Suppressor macrophage (primary cell): Measurements from ENCODE around the gene MRPS23.
A peak's percentile ranks its signal among the peaks of the same experiment; 100 is the strongest.

Source experiments
- DNase-seq, 4 experiments: peaks; one replicate each; pipeline ENCODE4 v3.0.0-alpha.2; 2020 to 2022

Gene MRPS23

DNA sequence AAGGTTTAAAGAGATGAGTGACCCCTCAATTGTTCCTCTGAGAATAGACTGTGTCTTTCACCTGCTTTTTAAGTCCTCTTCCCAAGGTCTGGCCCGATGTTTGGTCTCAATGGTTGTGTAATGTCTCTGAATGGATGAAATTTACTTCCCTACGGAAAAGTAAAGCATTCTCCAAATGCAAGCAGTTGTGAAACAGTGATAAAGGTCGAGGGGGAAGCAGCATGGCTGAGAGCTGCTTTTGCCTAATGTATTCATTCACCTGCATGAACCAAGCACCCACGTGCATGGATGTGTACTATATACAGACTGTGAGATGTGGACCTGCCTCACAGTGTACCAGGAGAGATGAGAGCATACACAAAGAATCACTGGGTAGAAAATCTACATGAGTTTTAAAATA is 11.4 kb downstream of the MRPS23 start:
- DNase-seq: no peak

DNA sequence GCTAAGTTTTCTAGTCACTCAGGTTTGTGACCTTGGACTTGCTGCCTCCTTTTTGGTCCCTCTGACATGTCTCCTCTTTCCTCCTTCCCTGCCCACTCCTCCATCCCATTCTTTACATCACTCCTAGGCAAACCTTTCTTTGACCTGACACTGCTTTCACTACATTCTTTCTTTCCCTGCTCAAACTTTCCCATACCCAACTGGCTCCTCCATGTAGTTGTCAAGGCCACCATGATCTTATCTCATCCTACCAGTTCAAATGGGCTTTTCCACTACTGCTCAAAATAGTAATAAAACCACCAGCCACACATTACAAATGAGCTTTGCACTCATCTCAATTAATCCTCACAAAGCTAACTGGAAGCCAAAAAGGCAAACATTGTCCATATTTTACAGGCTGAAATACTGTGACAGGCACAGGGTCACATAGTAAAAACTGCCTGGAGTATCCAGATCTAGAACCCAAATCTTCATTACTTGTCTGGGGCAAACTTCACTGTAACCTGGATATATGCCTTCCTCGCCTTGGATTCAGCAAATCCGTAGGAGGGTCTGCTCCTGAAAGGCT is 14.4 kb downstream of the MRPS23 start:
- no peak for DNase-seq

DNA sequence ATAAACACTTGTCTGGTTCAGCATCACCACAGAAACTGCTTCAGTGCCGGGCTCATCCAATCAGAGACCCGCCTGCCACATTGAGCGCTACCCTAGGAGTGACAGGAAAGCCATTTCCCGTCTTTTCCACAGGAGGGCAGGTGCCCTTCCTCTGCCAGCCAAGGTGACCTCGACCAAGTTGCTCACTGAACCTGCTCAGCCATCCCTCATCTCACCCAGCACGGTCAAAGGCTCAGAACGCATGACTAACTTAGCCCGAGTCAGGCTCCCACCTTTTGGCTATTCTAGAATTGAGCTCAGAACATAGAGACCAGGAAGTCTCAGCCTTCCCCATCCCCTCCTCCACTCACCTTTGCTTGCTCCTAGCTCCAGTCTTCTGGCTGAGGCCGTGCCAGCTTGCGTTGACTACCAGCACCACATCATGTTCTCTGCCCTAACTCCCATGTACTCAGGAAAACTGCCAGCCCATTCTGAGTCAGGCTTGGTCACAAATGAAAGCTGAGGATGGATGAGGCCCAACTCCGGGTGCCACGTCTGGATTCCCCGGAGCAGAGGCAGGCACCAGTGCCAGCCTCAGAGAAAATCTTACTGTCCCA is 15.6 kb downstream of the MRPS23 start:
- DNase-seq: no peak

DNA sequence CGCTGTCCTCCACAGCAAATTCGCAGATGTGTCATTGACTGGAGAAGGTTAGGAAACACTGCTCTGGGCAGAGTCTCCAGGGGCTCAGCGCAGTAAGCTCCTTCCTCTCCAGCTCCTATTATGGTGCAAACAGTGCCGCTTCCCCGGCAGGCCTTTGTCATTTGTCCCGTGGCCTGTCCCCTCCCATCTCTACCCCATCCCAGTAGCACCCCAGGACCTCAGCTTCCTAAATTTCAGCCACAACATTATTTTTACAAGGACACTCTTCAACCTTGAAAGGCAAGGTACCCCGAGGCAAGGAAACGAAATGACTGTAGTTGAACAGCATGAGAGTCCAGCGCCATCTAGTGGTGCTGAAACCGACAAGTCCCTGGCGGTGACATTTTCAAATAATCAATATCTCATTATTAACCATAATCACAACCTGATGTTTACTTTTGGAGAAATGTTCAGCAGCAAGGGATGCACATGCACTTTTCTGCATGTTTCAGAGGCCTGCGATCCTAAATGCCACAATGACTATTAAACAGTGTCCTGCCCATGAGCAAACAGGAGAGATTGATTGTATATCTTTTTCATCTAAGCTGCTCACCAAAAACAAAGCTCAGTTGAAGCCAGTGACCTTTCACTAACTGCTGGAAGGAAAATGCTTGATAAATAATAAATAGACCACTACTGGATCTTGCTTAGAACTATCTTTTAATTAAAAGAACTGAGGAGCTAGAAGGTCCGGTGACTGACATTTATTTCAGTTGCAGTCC is 16.5 kb downstream of the MRPS23 start:
- DNase-seq: peak; percentile 80 to 90 (median 88)

GRCh38 chr17:57832314-57833178 is 17.3 kb downstream of the MRPS23 start:
- peak; percentile 45 to 81 (median 72) for DNase-seq

DNA sequence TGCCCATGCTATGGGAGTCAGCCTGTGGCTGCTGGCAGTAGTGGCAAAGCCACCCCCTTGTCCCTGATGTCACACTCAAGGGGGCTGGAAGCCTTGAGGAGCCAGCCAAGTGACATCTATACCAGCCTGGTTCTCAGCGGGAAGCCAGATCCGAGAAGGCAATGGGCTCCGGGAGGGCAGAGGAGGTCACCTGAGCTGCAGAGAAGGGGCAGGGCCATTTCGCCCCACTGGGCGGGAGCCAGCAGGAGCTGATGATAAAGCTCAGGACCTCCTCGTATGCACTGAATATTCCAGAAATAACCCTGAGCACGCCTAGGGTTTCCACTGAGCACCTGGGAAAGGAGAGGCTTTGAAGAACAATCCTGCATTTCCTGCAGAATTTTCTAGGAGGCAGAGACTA is 19.0 kb downstream of the MRPS23 start:
- no peak for DNase-seq

GRCh38 chr17:57823469-57824401 is 26.1 kb downstream of the MRPS23 start:
- peak in 1 of 4 experiments; percentile 27 for DNase-seq

- no peak for DNase-seq
Measured at GRCh38 chr17:57819867-57820266, 30.0 kb downstream of the MRPS23 start.

GRCh38 chr17:57819285-57819684 is 30.6 kb downstream of the MRPS23 start:
- DNase-seq: peak in 3 of 4 experiments; percentile 17 to 27 (median 26)

DNA sequence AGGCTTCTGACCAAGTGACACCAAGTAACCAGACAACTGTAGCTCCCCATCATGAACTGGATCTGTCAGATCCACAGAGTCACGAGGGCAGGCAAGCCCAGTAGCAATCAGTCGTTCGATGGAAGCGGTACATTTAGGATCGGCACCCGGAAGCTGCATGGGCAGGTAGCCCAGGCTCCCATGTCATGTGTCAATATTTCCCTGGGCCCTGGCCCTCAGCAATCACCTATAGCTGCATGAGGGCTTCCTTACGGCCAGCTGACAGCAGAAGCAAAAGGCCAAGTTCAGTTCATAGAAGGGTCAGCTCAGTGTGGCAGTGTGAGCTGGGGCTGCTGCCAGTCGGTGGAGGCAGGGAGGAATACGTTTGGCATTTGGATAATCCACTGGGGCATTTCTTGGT is 31.8 kb downstream of the MRPS23 start:
- no peak for DNase-seq

DNA sequence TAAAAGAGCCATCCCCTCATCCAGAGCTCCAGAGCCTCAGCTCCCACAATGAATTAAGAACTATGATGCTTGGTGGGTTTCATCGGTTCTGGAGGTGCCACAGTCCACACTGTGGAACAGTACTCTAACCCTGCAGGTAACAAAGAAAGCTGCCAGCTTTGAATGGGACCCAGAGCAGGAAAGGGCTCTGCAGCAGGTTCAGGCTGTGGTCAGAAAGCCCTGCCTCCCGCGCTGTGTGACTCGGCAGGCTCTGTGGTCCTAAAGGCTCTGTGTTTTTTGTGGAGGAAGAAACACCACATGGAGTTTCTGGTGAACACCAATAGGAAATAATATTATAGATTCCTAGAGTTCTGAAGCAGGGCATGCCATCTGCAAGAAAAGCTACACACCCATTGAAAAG is 32.5 kb downstream of the MRPS23 start:
- no peak for DNase-seq

- DNase-seq: no peak
Measured at GRCh38 chr17:57814421-57814820, 35.4 kb downstream of the MRPS23 start.

GRCh38 chr17:57811638-57812280 is 38.1 kb downstream of the MRPS23 start:
- no peak for DNase-seq

DNA sequence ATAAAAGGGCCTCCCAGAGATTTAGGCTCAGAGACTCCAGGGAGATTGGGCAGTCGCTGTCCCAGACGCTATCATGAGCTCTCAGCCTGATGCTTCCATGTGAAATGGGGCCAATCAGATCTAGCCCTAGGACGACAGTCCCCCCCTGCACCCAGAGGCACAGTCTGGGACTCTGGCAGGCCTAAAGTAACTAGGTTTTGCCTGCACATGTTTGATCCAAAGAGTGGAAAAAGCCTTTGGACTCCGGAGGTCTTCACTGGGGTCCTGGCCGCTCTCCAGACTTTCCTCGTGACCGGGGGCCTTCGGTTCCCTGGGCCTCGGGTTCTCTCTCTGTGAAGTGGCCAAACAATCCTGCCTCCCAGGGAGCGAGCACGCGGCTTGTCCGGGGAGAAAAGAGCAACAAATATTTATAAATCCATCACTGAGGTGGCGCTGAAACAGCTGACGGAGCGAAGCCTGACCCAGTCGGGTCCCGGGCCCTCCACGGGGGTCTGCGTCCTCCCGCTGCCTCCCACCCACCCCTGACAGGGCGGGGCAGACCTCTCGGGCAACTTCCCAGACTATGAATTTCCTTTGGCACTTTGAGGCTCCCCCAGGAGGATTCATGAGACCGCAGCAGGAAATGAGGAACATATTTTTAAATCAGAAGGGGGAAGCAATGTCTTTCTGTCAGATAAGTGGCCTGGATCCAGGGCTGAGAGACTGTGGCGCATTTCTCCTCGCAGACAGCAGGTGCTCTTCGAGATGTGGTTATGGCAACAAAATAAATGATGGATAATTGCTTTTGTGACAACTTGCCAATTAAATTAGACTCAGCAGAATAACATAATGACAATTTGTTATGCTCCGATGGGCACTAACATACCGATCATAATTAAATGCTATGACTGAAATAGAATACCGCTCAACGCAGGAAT is 38.9 kb downstream of the MRPS23 start:
- DNase-seq: peak; percentile 54 to 72 (median 64)

GRCh38 chr17:57809879-57810278 is 40.0 kb downstream of the MRPS23 start:
- no peak for DNase-seq

GRCh38 chr17:57808882-57809281 is 41.0 kb downstream of the MRPS23 start:
- DNase-seq: no peak

DNA sequence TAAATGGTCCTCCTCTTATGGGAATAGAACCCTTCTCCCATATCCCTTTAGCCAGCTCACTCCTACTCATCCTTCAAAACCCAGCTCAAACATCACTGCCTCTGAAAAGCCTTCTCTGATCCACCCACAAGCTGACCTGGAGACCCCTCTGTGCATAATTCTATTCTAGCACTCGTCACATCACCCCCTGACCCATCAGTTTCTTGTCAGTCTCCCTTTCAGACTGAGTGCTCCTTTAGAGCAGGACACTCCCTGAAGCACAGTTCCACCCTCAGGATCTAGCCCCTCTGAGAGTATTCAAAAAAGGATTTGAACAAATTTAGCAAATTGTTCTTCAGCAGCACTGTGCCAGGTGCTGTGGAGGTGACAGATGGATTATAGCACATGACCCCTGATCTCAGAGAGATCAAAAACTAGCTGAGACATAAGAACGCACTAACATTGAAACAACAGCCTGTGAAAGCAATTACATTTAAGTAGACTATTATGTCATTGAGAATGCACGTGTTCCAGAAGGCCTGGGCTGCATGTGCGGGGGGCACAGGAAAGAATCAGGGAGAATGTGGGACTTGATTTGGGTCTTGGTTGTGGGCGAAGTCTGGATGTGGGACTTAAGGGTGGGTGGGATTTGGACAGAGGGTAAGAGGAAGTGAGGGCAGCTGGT is 43.5 kb downstream of the MRPS23 start:
- peak in 1 of 4 experiments; percentile 20 for DNase-seq

- DNase-seq: no peak
Measured at GRCh38 chr17:57803021-57803420, 46.8 kb downstream of the MRPS23 start.

GRCh38 chr17:57801044-57801711 is 48.7 kb downstream of the MRPS23 start:
- no peak for DNase-seq
